Activated T-cell treated with anti-CD3 and anti-CD28 coated beads for 1 hour (primary cell): ENCODE measurements around the gene UQCRQ.

Experiments used
- DNase-seq: peaks from one replicate; pipeline ENCODE4 v3.0.0-alpha.2; 2020; ENCODE audit warnings: low read depth

The UQCRQ gene

GRCh38 chr5:132916086-132916485 lies 49.6 kb downstream of the UQCRQ start:
- DNase-seq = no peak
